Measurements from ENCODE around the gene RNF149. TPM values are rescaled to one million over a fixed set of nuclear protein-coding genes. Genes with fewer than 3 reads are reported as not detected.

The RNF149 gene
- total RNA-seq, 2 experiments from 2014 or later = 48.7 to 53.2 TPM

GRCh38 chr2:101277111-101277510 is 31.4 kb downstream of the RNF149 start:
- intact Hi-C loops (cut with micrococcal nuclease) = no loop called here
- TF ChIP-seq, protein P1, sequence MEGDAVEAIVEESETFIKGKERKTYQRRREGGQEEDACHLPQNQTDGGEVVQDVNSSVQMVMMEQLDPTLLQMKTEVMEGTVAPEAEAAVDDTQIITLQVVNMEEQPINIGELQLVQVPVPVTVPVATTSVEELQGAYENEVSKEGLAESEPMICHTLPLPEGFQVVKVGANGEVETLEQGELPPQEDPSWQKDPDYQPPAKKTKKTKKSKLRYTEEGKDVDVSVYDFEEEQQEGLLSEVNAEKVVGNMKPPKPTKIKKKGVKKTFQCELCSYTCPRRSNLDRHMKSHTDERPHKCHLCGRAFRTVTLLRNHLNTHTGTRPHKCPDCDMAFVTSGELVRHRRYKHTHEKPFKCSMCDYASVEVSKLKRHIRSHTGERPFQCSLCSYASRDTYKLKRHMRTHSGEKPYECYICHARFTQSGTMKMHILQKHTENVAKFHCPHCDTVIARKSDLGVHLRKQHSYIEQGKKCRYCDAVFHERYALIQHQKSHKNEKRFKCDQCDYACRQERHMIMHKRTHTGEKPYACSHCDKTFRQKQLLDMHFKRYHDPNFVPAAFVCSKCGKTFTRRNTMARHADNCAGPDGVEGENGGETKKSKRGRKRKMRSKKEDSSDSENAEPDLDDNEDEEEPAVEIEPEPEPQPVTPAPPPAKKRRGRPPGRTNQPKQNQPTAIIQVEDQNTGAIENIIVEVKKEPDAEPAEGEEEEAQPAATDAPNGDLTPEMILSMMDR (IDR thresholded peaks at IDR 0.05) = no peak
- ATAC-seq = no peak
- ChIA-PET CTCF (no interaction called here), POLR2A (no interaction called here)
- no peak for DNase-seq
- Mint-ChIP-seq H3K4me1 (ENCODE audit: low read depth) (peaks cover 32% of the 10 kb centered on the region), H3K27ac (no peak overlapping the region), H3K9me3 (no peaks in the 10 kb centered on the region), H3K36me3 (ENCODE audit: low read depth) (peaks cover 53% of the 10 kb centered on the region), H3K4me3 (no peak overlapping the region), H3K27me3 (no peaks in the 10 kb centered on the region)

DNA sequence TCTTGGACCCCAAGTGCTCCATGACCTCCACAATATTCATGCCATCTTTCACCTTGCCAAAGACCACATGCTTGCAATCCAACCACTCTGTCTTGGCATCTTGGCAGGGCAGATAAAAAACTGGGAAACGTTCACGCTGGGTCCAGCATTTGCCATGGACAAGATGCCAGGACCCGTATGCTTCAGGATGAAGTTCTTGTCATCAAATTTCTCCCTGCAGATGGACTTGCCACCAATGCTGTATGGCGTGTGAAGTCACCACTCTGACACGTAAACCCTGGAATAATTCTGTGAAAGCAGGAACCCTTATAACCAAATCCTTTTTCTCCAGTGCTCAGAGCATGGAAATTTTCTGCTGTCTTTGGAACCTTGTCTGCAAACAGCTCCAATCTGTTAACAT is 34.4 kb downstream of the RNF149 start:
- ATAC-seq = no peak
- intact Hi-C loops (cut with micrococcal nuclease) = no loop called here
- H3K4me3 Mint-ChIP-seq = no peak overlapping the region
- peaks cover 38% of the 10 kb centered on the region for H3K4me1 Mint-ChIP-seq (ENCODE audit: low read depth)
- DNase-seq = no peak
- peaks cover 54% of the 10 kb centered on the region for H3K36me3 Mint-ChIP-seq (ENCODE audit: low read depth)
- no peak overlapping the region for H3K27ac Mint-ChIP-seq
- ChIA-PET CTCF (interaction anchor here (1.0 kb wide), 2 partner anchors 114 to 123 kb away, joined by 3 read pairs; partner anchors contain the start of gene TBC1D8), POLR2A (interaction anchor here (1.3 kb wide), 1 partner anchor 88 kb away, joined by 6 read pairs; no protein-coding TSS in a partner anchor)
- TF ChIP-seq, protein P1 (IDR thresholded peaks at IDR 0.05) = no peak
- no peaks in the 10 kb centered on the region for H3K27me3 Mint-ChIP-seq
- no peaks in the 10 kb centered on the region for H3K9me3 Mint-ChIP-seq

DNA sequence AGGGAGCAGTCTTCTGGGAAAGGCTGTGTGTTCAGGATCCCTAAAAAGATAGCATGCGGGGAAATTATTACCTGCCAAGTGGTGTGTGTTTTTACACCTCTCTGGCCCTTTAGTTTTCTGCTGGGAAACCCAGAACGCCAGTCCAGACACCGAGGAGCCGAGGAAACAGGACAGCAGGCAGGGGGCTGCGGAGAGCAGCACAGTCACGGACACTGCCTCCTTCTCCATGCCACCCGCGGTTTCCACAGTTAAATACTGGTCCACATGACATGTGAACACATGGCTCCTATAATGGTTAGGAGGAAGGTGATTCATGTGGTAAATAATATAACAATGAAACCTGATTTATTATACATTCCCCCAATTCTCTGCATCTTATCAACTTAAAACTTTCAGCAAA is 35.4 kb downstream of the RNF149 start:
- ATAC-seq = no peak
- no peaks in the 10 kb centered on the region for H3K27me3 Mint-ChIP-seq
- H3K4me3 Mint-ChIP-seq = no peak overlapping the region
- no peak for DNase-seq
- intact Hi-C loops (cut with micrococcal nuclease) = no loop called here
- H3K36me3 Mint-ChIP-seq (ENCODE audit: low read depth) = peaks cover 55% of the 10 kb centered on the region
- H3K9me3 Mint-ChIP-seq = no peaks in the 10 kb centered on the region
- peaks cover 39% of the 10 kb centered on the region for H3K4me1 Mint-ChIP-seq (ENCODE audit: low read depth)
- H3K27ac Mint-ChIP-seq = peak overlapping the region; percentile 84
- TF ChIP-seq, protein P1 (IDR thresholded peaks at IDR 0.05) = no peak
- CTCF ChIA-PET = no interaction called here
- POLR2A ChIA-PET = no interaction called here

DNA sequence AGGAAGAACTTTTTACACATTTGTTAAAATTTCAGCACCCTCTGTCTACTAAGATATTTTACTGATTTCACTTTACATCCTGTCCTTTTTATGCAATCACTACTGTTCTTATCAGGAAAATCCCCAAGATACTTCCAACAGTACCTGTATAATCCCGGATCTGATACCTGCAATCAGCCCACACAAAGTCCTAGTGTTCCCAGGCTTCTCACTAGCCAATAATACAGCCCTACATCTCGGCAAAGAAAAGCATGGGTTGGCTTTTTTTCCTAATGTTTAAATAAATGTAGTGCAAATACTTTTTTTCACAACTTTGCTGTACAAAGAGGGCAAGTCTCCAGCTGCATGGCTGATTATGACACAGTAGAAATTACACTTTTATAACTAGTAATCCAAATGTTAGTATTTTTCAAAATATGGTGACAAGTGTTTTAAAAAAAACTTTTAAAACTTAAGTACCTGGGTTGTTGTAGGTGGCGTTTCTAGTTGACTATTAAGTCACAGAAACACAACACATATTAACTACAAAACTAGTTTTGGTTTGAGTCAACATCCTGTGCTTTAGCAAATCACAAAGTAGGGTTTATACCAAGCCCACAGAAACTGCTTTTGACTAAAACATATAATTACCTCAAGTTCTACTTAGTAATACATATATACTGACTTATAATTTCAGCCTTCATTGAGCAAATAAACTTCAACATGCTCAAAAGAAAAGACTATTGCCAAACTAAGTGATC is 36.3 kb downstream of the RNF149 start:
- ChIA-PET CTCF (interaction anchor here (0.7 to 2.1 kb wide), 2 partner anchors 12 to 19 kb away, joined by 3 to 10 read pairs; partner anchors contain the start of gene CNOT11), POLR2A (interaction anchor here (2.5 kb wide), 1 partner anchor 19 kb away, joined by 15 read pairs; the partner anchor contains the start of gene CNOT11)
- Mint-ChIP-seq H3K27ac (peak overlapping the region; percentile 84), H3K27me3 (no peaks in the 10 kb centered on the region), H3K4me1 (ENCODE audit: low read depth) (peaks cover 44% of the 10 kb centered on the region), H3K4me3 (no peak overlapping the region), H3K36me3 (ENCODE audit: low read depth) (peaks cover 55% of the 10 kb centered on the region), H3K9me3 (no peaks in the 10 kb centered on the region)
- intact Hi-C loops (cut with micrococcal nuclease) = loop anchor here (1.0 kb wide), 1 partner anchor 34 kb away; no protein-coding TSS in a partner anchor
- DNase-seq (no peak), ATAC-seq (peak; percentile 88)
- TF ChIP-seq, protein P1 (IDR thresholded peaks at IDR 0.05) = no peak

- ChIA-PET POLR2A (interaction anchor here (0.7 to 2.5 kb wide), 3 partner anchors 9 to 41 kb away, joined by 3 to 15 read pairs (median 4); partner anchors contain the start of gene CNOT11), CTCF (interaction anchor here (1.0 to 2.4 kb wide), 6 partner anchors 14 to 234 kb away, joined by 3 to 10 read pairs (median 4); partner anchors contain the start of gene CNOT11)
- ATAC-seq = no peak
- peaks cover 59% of the 10 kb centered on the region for H3K36me3 Mint-ChIP-seq (ENCODE audit: low read depth)
- H3K4me3 Mint-ChIP-seq = no peak overlapping the region
- intact Hi-C loops (cut with micrococcal nuclease) = no loop called here
- H3K27ac Mint-ChIP-seq = peak overlapping the region; percentile 55
- no peak for DNase-seq
- no peaks in the 10 kb centered on the region for H3K9me3 Mint-ChIP-seq
- peaks cover 44% of the 10 kb centered on the region for H3K4me1 Mint-ChIP-seq (ENCODE audit: low read depth)
- no peaks in the 10 kb centered on the region for H3K27me3 Mint-ChIP-seq
- TF ChIP-seq, protein P1 (IDR thresholded peaks at IDR 0.05) = no peak
Measured at GRCh38 chr2:101270700-101271259, 37.7 kb downstream of the RNF149 start.
